K562 (cell line): ENCODE results near the gene TEP1. TPM values are rescaled to one million over a fixed set of nuclear protein-coding genes. Genes with fewer than 3 reads are reported as not detected.
A peak's percentile ranks its signal among the peaks of the same experiment; 100 is the strongest.
"Not testable (repeated sequence)": the region's sequence is repeated elsewhere in the genome, so short reads cannot be mapped to it uniquely, and the experiment has no call there.

ENCODE experiments used
- ATAC-seq: fragments of 200-7000 bp; cut with Tn5 transposase; 3 replicates; pipeline ENCODE4 v1.9.1; 2020; ENCODE audit warnings: moderate library complexity
- BruUV-seq: library from RNA; stranded (reverse); fragments of 400-500 nt; replicated peaks from 2 replicates; lab custom pipeline; 2021; lab: Mats Ljungman, UMichigan
- CTCF ChIA-PET: fragments of 300-600 bp; formaldehyde crosslinking; extraction: SDS; loops from one replicate; lab custom pipeline; 2021; ENCODE audit warnings: low intra/inter-chr PET ratio; lab: Yijun Ruan, JAX
- POLR2A ChIA-PET: fragments of 300-600, 350-650 bp; sonication (Branson Sonifier 250); formaldehyde crosslinking; extraction: SDS; loops from one replicate; lab custom pipeline; 2021; ENCODE audit warnings: antibody characterized with exemption, inconsistent platforms; lab: Yijun Ruan, JAX
- DNase-seq, 4 experiments: peaks; one replicate each; pipeline versions ENCODE4 v3.0.0 to v3.0.0-alpha.2; 2011 to 2018; ENCODE audit warnings: low spot score in 3 of 4, mixed read lengths in 3 of 4; ENCODE audit errors: extremely low read depth in 1 of 4
- FAIRE-seq: peaks from 2 replicates; lab custom pipeline; 2011; peaks lifted over from hg19 to GRCh38; lab: Jason Lieb, UNC
- H2AFZ ChIP-seq: 2 replicates; pipeline ENCODE4 v1.6.0; 2011; ENCODE audit warnings: low read depth, low read length, control low read depth, inconsistent platforms
- H3K27ac ChIP-seq: fragments of 200-600 bp; 3 replicates; pipeline ENCODE4 v1.8.0; 2011; ENCODE audit warnings: low read depth, mild to moderate bottlenecking, control low read depth, inconsistent platforms, low read length, moderate library complexity, mixed read lengths; ENCODE audit errors: extremely low read depth
- H3K27me3 ChIP-seq, 2 experiments: fragments of 300-600 bp in 1 of 2; 2 replicates in 1 of 2; 3 replicates in 1 of 2; pipeline versions ENCODE4 v1.6.0 to v1.8.0; 2011; ENCODE audit warnings: inconsistent platforms in 2 of 2, low read length in 2 of 2, mild to moderate bottlenecking in 1 of 2, mixed read lengths in 1 of 2, moderate library complexity in 1 of 2; ENCODE audit not compliant: control insufficient read depth in 2 of 2, insufficient read depth in 2 of 2
- H3K36me3 ChIP-seq: fragments of 300-600 bp; 3 replicates; pipeline ENCODE4 v1.8.0; 2011; ENCODE audit warnings: mild to moderate bottlenecking, low read length, inconsistent platforms; ENCODE audit not compliant: control insufficient read depth, insufficient read depth
- H3K4me1 ChIP-seq, 2 experiments: fragments of 200-600 bp in 1 of 2; replicated peaks in 1 of 2; 2 replicates in 1 of 2; 3 replicates in 1 of 2; pipeline versions ENCODE4 v1.5.1 to v1.8.0; 2011; ENCODE audit warnings: inconsistent platforms in 2 of 2, low read length in 2 of 2, mild to moderate bottlenecking in 1 of 2, mixed read lengths in 1 of 2, moderate library complexity in 1 of 2; ENCODE audit not compliant: control insufficient read depth in 2 of 2, insufficient read depth in 2 of 2
- H3K4me2 ChIP-seq: 2 replicates; pipeline ENCODE4 v1.6.1; 2011; ENCODE audit warnings: low read length, control low read depth, inconsistent platforms, mixed read lengths; ENCODE audit not compliant: insufficient read depth
- H3K4me3 ChIP-seq: fragments of 200-600 bp; sonication (generic), shearing (Covaris generic); 2 replicates; pipeline ENCODE4 v1.5.1; 2016; ENCODE audit warnings: control low read depth, inconsistent platforms
- H3K79me2 ChIP-seq: fragments of 200-600 bp; 3 replicates; pipeline ENCODE4 v1.8.0; 2011; ENCODE audit warnings: low read length, inconsistent platforms; ENCODE audit not compliant: control insufficient read depth, insufficient read depth
- H3K9ac ChIP-seq, 2 experiments: 2 replicates each; pipeline versions ENCODE4 v1.6.0 to v1.6.1; 2011; ENCODE audit warnings: low read depth in 2 of 2, low read length in 2 of 2, control low read depth in 1 of 2, inconsistent platforms in 1 of 2, mild to moderate bottlenecking in 1 of 2, mixed read lengths in 1 of 2; ENCODE audit not compliant: insufficient read depth in 1 of 2
- H3K9me1 ChIP-seq: one replicate; pipeline ENCODE4 v1.6.0; 2011; ENCODE audit warnings: inconsistent platforms, mild to moderate bottlenecking, low read length, moderate library complexity; ENCODE audit not compliant: control insufficient read depth, insufficient read depth
- H3K9me3 ChIP-seq: replicated peaks from 2 replicates; pipeline ENCODE4 v1.5.1; 2011; ENCODE audit warnings: low read depth, low read length, inconsistent platforms; ENCODE audit not compliant: control insufficient read depth, insufficient read depth
- H4K20me1 ChIP-seq: replicated peaks from 2 replicates; pipeline ENCODE4 v1.6.1; 2011; ENCODE audit warnings: low read length, inconsistent platforms, mixed read lengths; ENCODE audit not compliant: control insufficient read depth, insufficient read depth
- BHLHE40 ChIP-seq: IDR thresholded peaks from 2 replicates; pipeline ENCODE4 v1.6.1; 2011; ENCODE audit warnings: low read length, improper control_type of control experiment
- CBX2 ChIP-seq: fragments of 200-600 bp; sonication (generic); IDR thresholded peaks from one replicate; pipeline ENCODE4 v1.6.1; 2012; ENCODE audit warnings: mild to moderate bottlenecking, low read length, inconsistent platforms; ENCODE audit not compliant: insufficient read depth, poor library complexity, severe bottlenecking
- CBX3 ChIP-seq, 2 experiments: IDR thresholded peaks; 1 replicate in 1 of 2; 2 replicates in 1 of 2; pipeline ENCODE4 v1.6.1; 2012; ENCODE audit warnings: inconsistent platforms in 2 of 2, low read length in 2 of 2, borderline replicate concordance in 1 of 2, control low read depth in 1 of 2
- ETV5 ChIP-seq: sonication (generic); formaldehyde crosslinking; IDR thresholded peaks from 2 replicates; pipeline ENCODE4 v1.4.0; 2020; ENCODE audit warnings: low read depth, mild to moderate bottlenecking, missing genetic modification reagents
- TBL1XR1 ChIP-seq, 2 experiments: IDR thresholded peaks; 2 replicates each; pipeline ENCODE4 v1.6.1; 2012; ENCODE audit warnings: improper control_type of control experiment in 2 of 2, low read length in 2 of 2, mild to moderate bottlenecking in 1 of 2
- WGBS: fragments of 100-300 bp; shearing (Covaris generic); methylation state at CpG from one replicate; pipeline ENCODE4 v1.1.6; 2016; ENCODE audit warnings: low coverage, mixed read lengths; ENCODE audit not compliant: insufficient coverage; ENCODE audit errors: missing lambda C conversion rate; 5-methylcytosine and 5-hydroxymethylcytosine counted together
- in situ Hi-C: fragments of 300-500 bp; cut with MboI; formaldehyde crosslinking; loops from 4 replicates; pipeline ENCODE4 v1.15.0; 2018; ENCODE audit warnings: inconsistent platforms, mixed read lengths
- intact Hi-C: fragments of 100-400 bp; cut with micrococcal nuclease; formaldehyde crosslinking; loops from 2 replicates; pipeline ENCODE4 v1.14.2; 2022
- polyA plus RNA-seq, 8 experiments: library from polyadenylated mRNA; depleted of rRNA in 4 of 8; stranded (reverse) in 5 of 8; unstranded in 3 of 8; fragments of >200 nt; fragmentation: Nextera tagmentation in 2 of 8; fragmentation: Illumina TruSeq in 1 of 8; extraction: Ambion mirVana in 2 of 8; extraction: Trizol in 1 of 8; gene quantifications; 2 replicates each; pipeline versions ENCODE4 v1.2.1 to v1.2.3, GENCODE V29; 2011 to 2014; ENCODE audit warnings: inconsistent platforms in 1 of 8, missing spikeins in 1 of 8
- total RNA-seq, 7 experiments: library from RNA; depleted of rRNA in 6 of 7; stranded (reverse); fragments of >200 nt in 6 of 7; fragmentation: Illumina TruSeq in 2 of 7; extraction: Trizol in 2 of 7; gene quantifications; 2 replicates each; pipeline versions ENCODE4 v1.2.1 to v1.2.3, GENCODE V29; 2011 to 2021; ENCODE audit warnings: low replicate concordance in 1 of 7
- TF ChIP-seq, protein P1 (sequence below), 2 experiments: fragments of 450-650 bp in 1 of 2; sonication (generic) in 1 of 2; formaldehyde crosslinking; conservative IDR thresholded peaks; 2 replicates each; pipeline versions ENCODE4 v1.4.0 to v1.8.1; 2020 to 2022; ENCODE audit warnings: mild to moderate bottlenecking in 1 of 2, missing genetic modification reagents in 1 of 2
- TF ChIP-seq, protein P2 (sequence below), 2 experiments: fragments of 450-650 bp in 1 of 2; sonication (generic) in 1 of 2; formaldehyde crosslinking in 1 of 2; IDR thresholded peaks; 2 replicates each; pipeline versions ENCODE4 v1.7.1 to v1.9.0; 2016 to 2022; ENCODE audit warnings: inconsistent platforms in 1 of 2, mild to moderate bottlenecking in 1 of 2, missing genetic modification reagents in 1 of 2

TEP1 gene
- total and polyA plus RNA-seq, 9 of the 15 experiments (the other 6 are each of a cell fraction or from before 2014, with no cell fraction given), result 1.0 to 12.2 (median 7.1) TPM

DNA sequence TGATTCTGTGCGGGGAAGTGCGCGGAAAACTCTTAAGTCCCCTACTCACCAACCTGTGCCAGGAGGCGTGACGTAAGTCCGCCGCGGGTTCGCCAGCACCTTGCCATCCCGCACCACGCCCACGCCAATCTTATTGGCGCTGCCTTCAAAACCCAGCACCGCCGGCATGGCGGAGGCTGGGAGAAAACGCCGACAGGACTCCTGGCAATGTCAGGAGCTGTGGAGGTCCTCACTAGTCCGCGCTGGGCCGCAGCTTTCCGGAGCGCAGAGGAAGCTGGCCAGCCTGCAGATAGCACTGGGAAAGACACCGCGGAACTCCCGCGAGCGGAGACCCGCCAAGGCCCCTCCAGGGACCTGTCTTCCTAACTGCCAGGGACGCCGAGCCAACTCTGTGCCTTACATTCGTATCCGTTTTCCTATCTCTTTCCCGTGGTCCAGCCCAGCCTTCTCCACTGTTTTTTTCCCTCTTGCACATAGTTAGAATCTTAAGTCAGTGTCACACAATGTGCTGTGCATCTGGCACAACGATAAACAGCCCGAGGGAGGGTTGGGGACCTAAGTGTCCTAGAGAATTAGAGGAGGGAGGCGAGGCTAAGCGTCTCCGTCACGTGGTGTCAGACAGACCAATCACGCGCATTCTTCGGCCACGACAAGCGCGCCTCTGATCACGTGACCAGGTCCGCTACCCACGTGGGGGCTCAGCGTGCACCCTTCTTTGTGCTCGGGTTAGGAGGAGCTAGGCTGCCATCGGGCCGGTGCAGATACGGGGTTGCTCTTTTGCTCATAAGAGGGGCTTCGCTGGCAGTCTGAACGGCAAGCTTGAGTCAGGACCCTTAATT, 41.4 kb upstream of the TEP1 start, which contains the start of the genes APEX1 and OSGEP (continued):
- TF ChIP-seq, protein P1, sequence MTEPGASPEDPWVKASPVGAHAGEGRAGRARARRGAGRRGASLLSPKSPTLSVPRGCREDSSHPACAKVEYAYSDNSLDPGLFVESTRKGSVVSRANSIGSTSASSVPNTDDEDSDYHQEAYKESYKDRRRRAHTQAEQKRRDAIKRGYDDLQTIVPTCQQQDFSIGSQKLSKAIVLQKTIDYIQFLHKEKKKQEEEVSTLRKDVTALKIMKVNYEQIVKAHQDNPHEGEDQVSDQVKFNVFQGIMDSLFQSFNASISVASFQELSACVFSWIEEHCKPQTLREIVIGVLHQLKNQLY (CRISPR knock-in tag; conservative IDR thresholded peaks at IDR 0.05), result peak in 1 of 2 experiments; percentile 97; a peak in 2 of 4 replicates
- TF ChIP-seq, protein P2, sequence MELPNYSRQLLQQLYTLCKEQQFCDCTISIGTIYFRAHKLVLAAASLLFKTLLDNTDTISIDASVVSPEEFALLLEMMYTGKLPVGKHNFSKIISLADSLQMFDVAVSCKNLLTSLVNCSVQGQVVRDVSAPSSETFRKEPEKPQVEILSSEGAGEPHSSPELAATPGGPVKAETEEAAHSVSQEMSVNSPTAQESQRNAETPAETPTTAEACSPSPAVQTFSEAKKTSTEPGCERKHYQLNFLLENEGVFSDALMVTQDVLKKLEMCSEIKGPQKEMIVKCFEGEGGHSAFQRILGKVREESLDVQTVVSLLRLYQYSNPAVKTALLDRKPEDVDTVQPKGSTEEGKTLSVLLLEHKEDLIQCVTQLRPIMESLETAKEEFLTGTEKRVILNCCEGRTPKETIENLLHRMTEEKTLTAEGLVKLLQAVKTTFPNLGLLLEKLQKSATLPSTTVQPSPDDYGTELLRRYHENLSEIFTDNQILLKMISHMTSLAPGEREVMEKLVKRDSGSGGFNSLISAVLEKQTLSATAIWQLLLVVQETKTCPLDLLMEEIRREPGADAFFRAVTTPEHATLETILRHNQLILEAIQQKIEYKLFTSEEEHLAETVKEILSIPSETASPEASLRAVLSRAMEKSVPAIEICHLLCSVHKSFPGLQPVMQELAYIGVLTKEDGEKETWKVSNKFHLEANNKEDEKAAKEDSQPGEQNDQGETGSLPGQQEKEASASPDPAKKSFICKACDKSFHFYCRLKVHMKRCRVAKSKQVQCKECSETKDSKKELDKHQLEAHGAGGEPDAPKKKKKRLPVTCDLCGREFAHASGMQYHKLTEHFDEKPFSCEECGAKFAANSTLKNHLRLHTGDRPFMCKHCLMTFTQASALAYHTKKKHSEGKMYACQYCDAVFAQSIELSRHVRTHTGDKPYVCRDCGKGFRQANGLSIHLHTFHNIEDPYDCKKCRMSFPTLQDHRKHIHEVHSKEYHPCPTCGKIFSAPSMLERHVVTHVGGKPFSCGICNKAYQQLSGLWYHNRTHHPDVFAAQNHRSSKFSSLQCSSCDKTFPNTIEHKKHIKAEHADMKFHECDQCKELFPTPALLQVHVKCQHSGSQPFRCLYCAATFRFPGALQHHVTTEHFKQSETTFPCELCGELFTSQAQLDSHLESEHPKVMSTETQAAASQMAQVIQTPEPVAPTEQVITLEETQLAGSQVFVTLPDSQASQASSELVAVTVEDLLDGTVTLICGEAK (IDR thresholded peaks at IDR 0.05), result peak; percentile 46; the same call in 1 of the 2 replicates
- TF ChIP-seq, protein P2 (CRISPR knock-in tag; IDR thresholded peaks at IDR 0.05), result no peak
- TF ChIP-seq CBX2 (no peak), ETV5 (CRISPR knock-in tag) (0 out of 2 replicates have a peak, but pooled peaks have one; percentile 4), TBL1XR1 (IDR thresholded peaks at IDR 0.05; ENCODE audit: low read length in 2 of 2) (no peak), BHLHE40 (peak; percentile 86), CBX3 (IDR thresholded peaks at IDR 0.05; ENCODE audit: borderline replicate concordance in 1 of 2, low read length in 2 of 2) (peak in 1 of 2 experiments; percentile 46; a peak in 1 of 3 replicates)

DNA sequence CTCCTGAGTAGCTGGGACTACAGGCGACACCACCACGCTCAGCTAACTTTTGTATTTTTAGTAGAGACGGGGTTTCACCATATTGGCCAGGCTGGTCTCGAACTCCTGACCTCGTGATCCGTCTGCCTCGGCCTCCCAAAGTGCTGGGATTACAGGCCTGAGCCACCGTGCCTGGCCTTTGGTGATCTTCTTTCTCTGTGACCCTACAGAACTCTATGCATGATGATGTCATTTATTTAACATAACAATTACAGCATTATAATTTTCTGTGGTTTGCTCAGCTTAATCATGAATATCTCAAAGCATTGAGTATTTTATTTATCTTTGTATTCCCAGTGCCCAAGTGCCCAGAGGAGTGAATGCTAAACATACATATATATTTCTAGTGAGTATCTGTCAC, 39.5 kb upstream of the TEP1 start:
- Histone ChIP-seq H3K4me1 (peaks cover 10 to 15% of the 10 kb centered on the region in 2 experiments; a peak in 4 of 5 replicates), H3K36me3 (peaks cover 66% of the 10 kb centered on the region), H3K79me2 (peaks cover 46% of the 10 kb centered on the region)
- BruUV-seq, H3K27me3 ChIP-seq, in situ Hi-C loops, H3K9me3 ChIP-seq, FAIRE-seq, H3K4me3 ChIP-seq, H3K27ac ChIP-seq, H3K9ac ChIP-seq, CTCF ChIA-PET, H4K20me1 ChIP-seq, H2AFZ ChIP-seq, H3K4me2 ChIP-seq, intact Hi-C loops, H3K9me1 ChIP-seq, DNase-seq, ATAC-seq: not testable (repeated sequence)
- POLR2A ChIA-PET, result interaction anchor here (0.7 to 1.0 kb wide), 2 partner anchors 9 to 126 kb away, joined by 3 read pairs; no protein-coding TSS in a partner anchor
- 92% methylated on average over 5 of the region's 8 CpGs for WGBS
